Large intestine (tissue), 3 donors: ENCODE measurements around the gene EIF2S1. TPM values are rescaled to one million over a fixed set of nuclear protein-coding genes. Genes with fewer than 3 reads are reported as not detected.

Experiments
- DNase-seq, 2 donors: peaks; one replicate each; pipeline versions ENCODE4 v3.0.0 to v3.0.0-alpha.2; 2013
- H3K27ac ChIP-seq: one replicate; pipeline ENCODE4 v1.5.1; 2013; ENCODE audit warnings: low read length
- H3K27me3 ChIP-seq: 2 replicates; pipeline ENCODE4 v1.6.1; 2013; ENCODE audit warnings: low read length; ENCODE audit not compliant: control insufficient read depth, insufficient read depth
- H3K36me3 ChIP-seq: 2 replicates; pipeline ENCODE4 v1.6.1; 2013; ENCODE audit warnings: low read length; ENCODE audit not compliant: control insufficient read depth, insufficient read depth
- H3K4me1 ChIP-seq: one replicate; pipeline ENCODE4 v1.6.1; 2013; ENCODE audit warnings: low read length; ENCODE audit not compliant: control insufficient read depth, insufficient read depth
- H3K4me3 ChIP-seq: one replicate; pipeline ENCODE4 v1.5.1; 2013; ENCODE audit warnings: low read length
- H3K9me3 ChIP-seq: one replicate; pipeline ENCODE4 v1.6.1; 2013; ENCODE audit warnings: mild to moderate bottlenecking, low read depth, low read length, moderate library complexity; ENCODE audit not compliant: control insufficient read depth
- WGBS: methylation state at CpG from one replicate; pipeline ENCODE4 v1.1.5; 2013; ENCODE audit warnings: low lambda C conversion rate; ENCODE audit not compliant: insufficient coverage; 5-methylcytosine and 5-hydroxymethylcytosine counted together
- polyA plus RNA-seq: library from polyadenylated mRNA; unstranded; fragments of 120-200 nt; gene quantifications from one replicate; pipeline ENCODE4 v1.2.1, GENCODE V29; 2013

The EIF2S1 gene
- polyA plus RNA-seq, 1 donor = 85.7 TPM

GRCh38 chr14:67371247-67372148 is 11.4 kb downstream of the EIF2S1 start:
- H3K27me3 ChIP-seq = no peaks in the 10 kb centered on the region
- H3K4me3 ChIP-seq = no peak overlapping the region
- DNase-seq = no peak
- no CpG with 5 or more reads among the region's 4 CpGs for WGBS
- H3K27ac ChIP-seq = no peak overlapping the region
- no peaks in the 10 kb centered on the region for H3K9me3 ChIP-seq
- peaks cover 54% of the 10 kb centered on the region for H3K36me3 ChIP-seq
- H3K4me1 ChIP-seq = no peaks in the 10 kb centered on the region

DNA sequence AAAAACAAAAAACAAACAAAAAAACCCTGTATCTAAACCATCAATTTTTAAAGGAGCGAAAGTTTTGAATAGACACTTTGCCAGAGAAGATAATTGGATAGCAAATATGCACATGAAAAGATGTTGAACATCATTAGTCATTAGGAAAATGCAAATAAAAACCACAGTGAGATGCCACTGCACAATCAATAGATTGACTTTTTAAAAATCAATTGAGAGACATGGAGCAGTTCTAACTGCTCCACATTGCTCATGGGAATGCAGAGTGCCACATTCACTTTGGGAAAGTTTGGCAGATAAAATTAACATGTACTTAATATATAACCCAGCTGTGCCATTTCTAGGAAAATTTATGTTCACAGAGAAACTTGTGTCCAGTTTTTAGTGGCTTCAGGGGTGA is 12.7 kb downstream of the EIF2S1 start:
- Histone ChIP-seq H3K9me3 (no peaks in the 10 kb centered on the region), H3K4me3 (no peak overlapping the region), H3K36me3 (peaks cover 53% of the 10 kb centered on the region), H3K4me1 (no peaks in the 10 kb centered on the region), H3K27ac (no peak overlapping the region), H3K27me3 (no peaks in the 10 kb centered on the region)
- DNase-seq = no peak
- 89% methylated on average over 1 of the region's 1 CpG for WGBS

DNA sequence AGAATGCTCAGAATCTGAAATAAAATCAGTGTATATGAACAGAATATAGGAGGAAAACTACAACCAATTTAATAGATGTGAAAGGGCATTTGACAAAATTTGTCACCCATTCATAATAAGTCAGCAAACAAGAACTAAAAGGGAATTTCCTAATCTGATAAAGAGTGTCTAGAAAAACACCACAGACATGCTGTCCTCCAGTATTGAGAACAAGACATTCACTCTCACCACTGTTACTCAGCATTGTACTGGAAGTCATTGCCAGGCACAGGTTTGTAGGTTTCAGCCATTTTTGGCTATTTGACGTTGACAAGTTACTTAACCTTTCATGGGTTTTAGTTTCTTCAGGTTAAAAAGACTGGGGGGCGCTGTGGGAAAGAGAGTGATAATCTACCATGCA is 13.2 kb downstream of the EIF2S1 start:
- Histone ChIP-seq H3K9me3 (no peaks in the 10 kb centered on the region), H3K27ac (no peak overlapping the region), H3K36me3 (peaks cover 50% of the 10 kb centered on the region), H3K27me3 (no peaks in the 10 kb centered on the region), H3K4me1 (no peaks in the 10 kb centered on the region), H3K4me3 (no peak overlapping the region)
- no CpG with 5 or more reads among the region's 2 CpGs for WGBS
- DNase-seq = no peak

- H3K9me3 ChIP-seq = no peaks in the 10 kb centered on the region
- H3K27me3 ChIP-seq = no peaks in the 10 kb centered on the region
- H3K4me3 ChIP-seq = no peak overlapping the region
- H3K36me3 ChIP-seq = peaks cover 62% of the 10 kb centered on the region
- no peaks in the 10 kb centered on the region for H3K4me1 ChIP-seq
- no peak for DNase-seq
- no peak overlapping the region for H3K27ac ChIP-seq
These were observed 17.8 kb downstream of the EIF2S1 start for GRCh38 chr14:67377916-67378315.

GRCh38 chr14:67385120-67385519 is 25.0 kb downstream of the EIF2S1 start:
- 100% methylated on average over 1 of the region's 2 CpGs for WGBS
- Histone ChIP-seq H3K36me3 (peaks cover 70% of the 10 kb centered on the region), H3K4me3 (no peak overlapping the region)

GRCh38 chr14:67385618-67386017 is 25.5 kb downstream of the EIF2S1 start:
- Histone ChIP-seq H3K27me3 (no peaks in the 10 kb centered on the region), H3K36me3 (peaks cover 74% of the 10 kb centered on the region), H3K27ac (no peak overlapping the region), H3K4me3 (no peak overlapping the region), H3K4me1 (no peaks in the 10 kb centered on the region), H3K9me3 (no peaks in the 10 kb centered on the region)
- DNase-seq = peak in 1 of 2 donors; percentile 27
- no CpG with 5 or more reads among the region's 2 CpGs for WGBS

More at GRCh38 chr14:67385120-67385519, 25.0 kb downstream of the EIF2S1 start:
- Histone ChIP-seq H3K27ac (no peak overlapping the region), H3K9me3 (no peaks in the 10 kb centered on the region), H3K27me3 (no peaks in the 10 kb centered on the region), H3K4me1 (no peaks in the 10 kb centered on the region)
- DNase-seq = no peak

GRCh38 chr14:67387195-67387594 is 27.1 kb downstream of the EIF2S1 start:
- 100% methylated on average over 2 of the region's 2 CpGs for WGBS
- no peak overlapping the region for H3K27ac ChIP-seq
- H3K4me3 ChIP-seq = no peak overlapping the region

GRCh38 chr14:67389275-67389674 is 29.1 kb downstream of the EIF2S1 start:
- H3K27me3 ChIP-seq = no peaks in the 10 kb centered on the region
- no peak overlapping the region for H3K4me3 ChIP-seq
- H3K27ac ChIP-seq = no peak overlapping the region
- H3K36me3 ChIP-seq = peaks cover 67% of the 10 kb centered on the region
- H3K9me3 ChIP-seq = no peaks in the 10 kb centered on the region
- 100% methylated on average over 1 of the region's 3 CpGs for WGBS
- DNase-seq = no peak
- H3K4me1 ChIP-seq = no peaks in the 10 kb centered on the region

More at GRCh38 chr14:67387195-67387594, 27.1 kb downstream of the EIF2S1 start:
- Histone ChIP-seq H3K4me1 (no peaks in the 10 kb centered on the region), H3K9me3 (no peaks in the 10 kb centered on the region), H3K27me3 (no peaks in the 10 kb centered on the region), H3K36me3 (peaks cover 70% of the 10 kb centered on the region)
- no peak for DNase-seq

- no peak for DNase-seq
- Histone ChIP-seq H3K9me3 (no peaks in the 10 kb centered on the region), H3K36me3 (peaks cover 69% of the 10 kb centered on the region), H3K27me3 (no peaks in the 10 kb centered on the region), H3K27ac (no peak overlapping the region), H3K4me1 (no peaks in the 10 kb centered on the region), H3K4me3 (no peak overlapping the region)
- no CpG with 5 or more reads among the region's 1 CpG for WGBS
These were observed 29.8 kb downstream of the EIF2S1 start for GRCh38 chr14:67389811-67390534.

DNA sequence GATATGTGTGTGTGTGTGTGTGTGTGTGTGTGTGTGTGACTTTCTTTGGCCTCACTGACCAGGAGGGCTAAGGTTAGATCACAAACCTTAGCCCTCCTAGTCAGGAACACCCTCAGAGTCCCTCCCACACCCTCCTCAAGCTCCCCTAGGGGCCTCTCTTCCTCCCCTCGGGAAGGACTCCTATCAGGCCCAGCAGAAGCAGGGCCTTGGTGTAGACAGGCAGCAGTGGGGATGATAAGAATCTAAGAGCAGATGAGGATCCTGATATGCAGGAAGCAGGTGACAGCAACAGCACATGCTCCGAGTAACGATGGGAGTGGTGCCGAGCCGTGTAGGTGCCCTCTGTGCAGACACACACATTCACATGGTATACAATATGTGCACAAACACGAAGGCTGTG is 31.1 kb downstream of the EIF2S1 start:
- Histone ChIP-seq H3K4me1 (no peaks in the 10 kb centered on the region), H3K27me3 (no peaks in the 10 kb centered on the region), H3K4me3 (no peak overlapping the region), H3K9me3 (no peaks in the 10 kb centered on the region), H3K27ac (no peak overlapping the region), H3K36me3 (peaks cover 59% of the 10 kb centered on the region)
- WGBS = no CpG with 5 or more reads among the region's 6 CpGs
- DNase-seq = no peak
